NCI-H187 (cell line): ENCODE data around the gene KIFC3.
"Not testable (repeated sequence)": the region's sequence is repeated elsewhere in the genome, so short reads cannot be mapped to it uniquely, and the experiment has no call there.

Experiments used
- DNase-seq, 2 experiments: peaks; one replicate each; lab custom pipeline; 2025; lab: John Stamatoyannopoulos, UW

Gene KIFC3

GRCh38 chr16:57824888-57825287 lies 22.6 kb upstream of the KIFC3 start:
- DNase-seq, result no peak

GRCh38 chr16:57823836-57824235 lies 21.5 kb upstream of the KIFC3 start:
- DNase-seq, result no peak

GRCh38 chr16:57822856-57823255 lies 20.6 kb upstream of the KIFC3 start:
- no peak for DNase-seq

GRCh38 chr16:57822018-57822553 lies 19.8 kb upstream of the KIFC3 start:
- DNase-seq, result no peak

- no peak for DNase-seq
These were observed 19.1 kb upstream of the KIFC3 start for GRCh38 chr16:57821149-57821971.

GRCh38 chr16:57818377-57819064 lies 16.2 kb upstream of the KIFC3 start:
- DNase-seq, result no peak

GRCh38 chr16:57817680-57818079 lies 15.4 kb upstream of the KIFC3 start:
- DNase-seq, result no peak

- peak in 1 of 2 experiments; percentile 28 for DNase-seq
These were observed 13.9 kb upstream of the KIFC3 start for GRCh38 chr16:57815987-57816745.

- no peak for DNase-seq
These were observed 12.6 kb upstream of the KIFC3 start for GRCh38 chr16:57814896-57815295.

- no peak for DNase-seq
These were observed 11.2 kb upstream of the KIFC3 start for GRCh38 chr16:57813466-57813865.

- not testable (repeated sequence) for DNase-seq
These were observed 9.0 kb upstream of the KIFC3 start for GRCh38 chr16:57811340-57811739.

- no peak for DNase-seq
These were observed 8.1 kb upstream of the KIFC3 start for GRCh38 chr16:57810197-57811031.

GRCh38 chr16:57809276-57810196 lies 7.2 kb upstream of the KIFC3 start:
- DNase-seq, result no peak

- no peak for DNase-seq
These were observed 6.4 kb upstream of the KIFC3 start for GRCh38 chr16:57808589-57809228.

- peak in 1 of 2 experiments; percentile 25 for DNase-seq
These were observed 5.8 kb upstream of the KIFC3 start for GRCh38 chr16:57807968-57808528.

GRCh38 chr16:57807252-57807967 lies 5.1 kb upstream of the KIFC3 start:
- no peak for DNase-seq

GRCh38 chr16:57805176-57805575 lies 2.9 kb upstream of the KIFC3 start:
- no peak for DNase-seq

- no peak for DNase-seq
These were observed 2.0 kb upstream of the KIFC3 start for GRCh38 chr16:57804111-57804837.
